ENCODE data around the gene OGG1. TPM values are rescaled to one million over a fixed set of nuclear protein-coding genes. Genes with fewer than 3 reads are reported as not detected.

The OGG1 gene
- total RNA-seq, 1 donor from 2014 or later, result 22.2 TPM

- no peak for DNase-seq (ENCODE audit: low spot score)
- Mint-ChIP-seq H3K9me3 (ENCODE audit: unreplicated experiment) (no peaks in the 10 kb centered on the region), H3K27ac (ENCODE audit: unreplicated experiment) (no peak overlapping the region), H3K4me3 (ENCODE audit: unreplicated experiment) (no peak overlapping the region), H3K4me1 (ENCODE audit: unreplicated experiment) (peaks cover 13% of the 10 kb centered on the region), H3K27me3 (ENCODE audit: unreplicated experiment) (no peaks in the 10 kb centered on the region), H3K36me3 (ENCODE audit: low read depth, unreplicated experiment) (peaks cover 4% of the 10 kb centered on the region)
- TF ChIP-seq CTCF (IDR thresholded peaks at IDR 0.05; ENCODE audit: unreplicated experiment), result no peak
Measured at GRCh38 chr3:9779721-9780457, 30.1 kb downstream of the OGG1 start.

DNA sequence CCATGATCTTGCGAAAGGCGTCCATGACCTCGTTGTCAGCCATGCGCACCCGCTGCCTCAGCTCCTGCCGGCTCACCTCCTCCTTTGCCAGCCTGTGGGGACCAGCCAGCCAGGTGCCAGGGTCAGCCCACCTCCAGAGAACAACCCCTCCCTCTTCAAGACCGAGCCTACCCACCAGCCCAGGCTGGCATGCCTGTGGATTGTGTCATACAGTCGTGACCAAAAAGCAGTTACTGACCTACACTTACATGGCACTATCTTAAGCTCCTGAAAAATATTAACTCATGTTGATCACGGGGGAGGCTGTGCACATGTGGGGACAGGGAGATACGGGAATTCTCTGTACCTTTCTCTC, 30.7 kb downstream of the OGG1 start:
- Mint-ChIP-seq H3K4me1 (ENCODE audit: unreplicated experiment) (peaks cover 11% of the 10 kb centered on the region), H3K27ac (ENCODE audit: unreplicated experiment) (no peak overlapping the region), H3K36me3 (ENCODE audit: low read depth, unreplicated experiment) (peaks cover 4% of the 10 kb centered on the region), H3K9me3 (ENCODE audit: unreplicated experiment) (no peaks in the 10 kb centered on the region), H3K4me3 (ENCODE audit: unreplicated experiment) (no peak overlapping the region), H3K27me3 (ENCODE audit: unreplicated experiment) (no peaks in the 10 kb centered on the region)
- TF ChIP-seq CTCF (IDR thresholded peaks at IDR 0.05; ENCODE audit: unreplicated experiment), result no peak
- no peak for DNase-seq (ENCODE audit: low spot score)

DNA sequence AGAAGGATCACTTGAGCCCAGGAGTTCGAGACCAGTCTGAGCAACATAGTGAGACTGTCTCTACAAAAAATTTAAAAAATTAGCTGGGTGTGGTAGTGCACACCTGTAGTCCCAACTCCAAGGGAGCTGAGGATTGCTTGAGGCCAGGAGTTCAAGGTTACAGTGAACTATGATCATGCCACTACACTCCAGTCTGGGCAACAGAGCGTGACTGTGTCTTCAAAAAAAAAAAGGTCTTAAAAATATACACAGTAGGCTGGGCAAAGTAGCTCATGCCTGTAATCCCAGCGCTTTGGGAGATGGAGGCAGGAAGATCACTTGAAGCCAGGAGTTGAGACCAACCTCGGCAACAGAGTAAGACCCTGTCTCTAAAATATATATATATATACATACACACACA, 31.2 kb downstream of the OGG1 start:
- Mint-ChIP-seq H3K27ac (ENCODE audit: unreplicated experiment) (no peak overlapping the region), H3K4me1 (ENCODE audit: unreplicated experiment) (peaks cover 10% of the 10 kb centered on the region), H3K4me3 (ENCODE audit: unreplicated experiment) (no peak overlapping the region), H3K9me3 (ENCODE audit: unreplicated experiment) (no peaks in the 10 kb centered on the region), H3K27me3 (ENCODE audit: unreplicated experiment) (no peaks in the 10 kb centered on the region), H3K36me3 (ENCODE audit: low read depth, unreplicated experiment) (peaks cover 4% of the 10 kb centered on the region)
- no peak for DNase-seq (ENCODE audit: low spot score)
- no peak for TF ChIP-seq CTCF (IDR thresholded peaks at IDR 0.05; ENCODE audit: unreplicated experiment)

- no peaks in the 10 kb centered on the region for H3K27me3 Mint-ChIP-seq (ENCODE audit: unreplicated experiment)
- no peaks in the 10 kb centered on the region for H3K9me3 Mint-ChIP-seq (ENCODE audit: unreplicated experiment)
- H3K4me1 Mint-ChIP-seq (ENCODE audit: unreplicated experiment), result peaks cover 7% of the 10 kb centered on the region
- no peak for DNase-seq (ENCODE audit: low spot score)
- H3K27ac Mint-ChIP-seq (ENCODE audit: unreplicated experiment), result no peak overlapping the region
- peaks cover 4% of the 10 kb centered on the region for H3K36me3 Mint-ChIP-seq (ENCODE audit: low read depth, unreplicated experiment)
- no peak for TF ChIP-seq CTCF (IDR thresholded peaks at IDR 0.05; ENCODE audit: unreplicated experiment)
- H3K4me3 Mint-ChIP-seq (ENCODE audit: unreplicated experiment), result no peak overlapping the region
Measured at GRCh38 chr3:9781551-9781950, 31.8 kb downstream of the OGG1 start.

DNA sequence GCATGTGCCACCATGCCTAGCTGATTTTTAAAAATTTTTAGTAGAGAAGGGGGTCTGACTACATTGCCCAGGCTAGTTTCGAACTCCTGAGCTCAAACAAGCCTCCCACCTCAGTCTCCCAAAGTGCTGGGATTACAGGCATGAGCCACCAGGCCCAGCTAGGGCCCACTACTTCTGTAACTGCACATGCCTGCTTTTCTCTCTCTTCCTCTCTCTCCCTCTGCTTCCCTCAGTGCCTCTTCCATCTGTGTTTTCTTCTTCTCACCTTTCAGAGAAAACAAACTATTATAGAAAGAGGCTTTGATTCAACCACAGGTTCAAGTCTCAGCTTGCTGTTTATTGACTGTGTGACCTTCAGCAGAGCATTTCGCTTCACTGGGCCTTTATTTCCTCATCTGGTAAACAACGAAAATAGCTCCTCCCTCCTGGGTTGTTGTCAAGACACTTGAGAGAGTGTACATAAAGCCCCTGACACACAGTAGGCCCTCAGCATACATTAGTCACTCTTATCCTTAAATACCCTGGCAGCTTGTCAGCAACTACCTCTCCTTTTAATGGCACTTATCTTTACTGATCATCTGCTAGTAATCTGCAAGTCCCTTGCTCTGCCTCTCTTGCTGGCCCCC, 32.3 kb downstream of the OGG1 start:
- no peak for TF ChIP-seq CTCF (IDR thresholded peaks at IDR 0.05; ENCODE audit: unreplicated experiment)
- Mint-ChIP-seq H3K27me3 (ENCODE audit: unreplicated experiment) (no peaks in the 10 kb centered on the region), H3K36me3 (ENCODE audit: low read depth, unreplicated experiment) (peaks cover 4% of the 10 kb centered on the region), H3K9me3 (ENCODE audit: unreplicated experiment) (no peaks in the 10 kb centered on the region), H3K4me3 (ENCODE audit: unreplicated experiment) (no peak overlapping the region), H3K4me1 (ENCODE audit: unreplicated experiment) (peaks cover 7% of the 10 kb centered on the region), H3K27ac (ENCODE audit: unreplicated experiment) (no peak overlapping the region)
- no peak for DNase-seq (ENCODE audit: low spot score)
